SU-DHL-6 (cell line): Measurements from ENCODE around the gene CXXC5.
A peak's percentile ranks its signal among the peaks of the same experiment; 100 is the strongest.

Experiments used
- H2AFZ ChIP-seq: fragments of 200-600 bp; sonication (generic); 2 replicates; pipeline ENCODE4 v1.6.1; 2014; ENCODE audit warnings: low read depth, mild to moderate bottlenecking, moderate library complexity, mixed read lengths, antibody characterized with exemption, low read length; ENCODE audit not compliant: severe bottlenecking
- H3F3A ChIP-seq: fragments of 200-600 bp; shearing (Covaris generic); 2 replicates; pipeline ENCODE4 v1.6.0; 2016; ENCODE audit warnings: antibody characterized with exemption, mild to moderate bottlenecking; ENCODE audit not compliant: insufficient read depth
- H3K27ac ChIP-seq: fragments of 200-600 bp; sonication (generic); 2 replicates; pipeline ENCODE4 v1.5.1; 2016; ENCODE audit warnings: low read depth, mild to moderate bottlenecking, low read length, moderate library complexity, mixed read lengths
- H3K27me3 ChIP-seq: fragments of 200-600 bp; sonication (generic), shearing (Covaris generic); 2 replicates; pipeline ENCODE4 v1.6.0; 2014; ENCODE audit warnings: mild to moderate bottlenecking, low read length
- H3K36me3 ChIP-seq: fragments of 200-600 bp; sonication (generic); 2 replicates; pipeline ENCODE4 v1.6.1; 2014; ENCODE audit warnings: mild to moderate bottlenecking, low read length, mixed read lengths
- H3K4me2 ChIP-seq: fragments of 300-600, 200-600 bp; shearing (Covaris generic), sonication (generic); 2 replicates; pipeline ENCODE4 v1.6.0; 2014; ENCODE audit warnings: low read length, low read depth, mild to moderate bottlenecking; ENCODE audit not compliant: poor library complexity, severe bottlenecking
- H3K4me3 ChIP-seq: fragments of 200-600 bp; sonication (generic); 2 replicates; pipeline ENCODE4 v1.5.1; 2014; ENCODE audit warnings: antibody characterized with exemption, low read length, mild to moderate bottlenecking, mixed read lengths; ENCODE audit not compliant: insufficient read depth, poor library complexity, severe bottlenecking
- H3K79me2 ChIP-seq: fragments of 200-600 bp; sonication (generic); 2 replicates; pipeline ENCODE4 v1.6.1; 2014; ENCODE audit warnings: mild to moderate bottlenecking, low read length, moderate library complexity; ENCODE audit not compliant: insufficient read depth
- H3K9ac ChIP-seq: fragments of 200-600 bp; sonication (generic); 2 replicates; pipeline ENCODE4 v1.7.0; 2014; ENCODE audit warnings: mild to moderate bottlenecking, low read length
- H3K9me2 ChIP-seq: fragments of 200-600 bp; sonication (generic); replicated peaks from 2 replicates; pipeline ENCODE4 v1.6.1; 2014; ENCODE audit warnings: low read length; ENCODE audit not compliant: insufficient read depth
- H3K9me3 ChIP-seq: fragments of 200-600 bp; sonication (generic); 2 replicates; pipeline ENCODE4 v1.6.1; 2014; ENCODE audit warnings: low read length, mixed read lengths; ENCODE audit not compliant: insufficient read depth
- H4K20me1 ChIP-seq: fragments of 200-600 bp; sonication (generic); 2 replicates; pipeline ENCODE4 v1.6.1; 2014; ENCODE audit warnings: low read depth, mild to moderate bottlenecking, antibody characterized with exemption, low read length, moderate library complexity, mixed read lengths
- EZH2phosphoT487 ChIP-seq: fragments of 200-600 bp; sonication (generic), shearing (Covaris generic); conservative IDR thresholded peaks from 2 replicates; pipeline ENCODE4 v1.6.1; 2018; ENCODE audit warnings: mild to moderate bottlenecking, antibody characterized with exemption, low read length, moderate library complexity, mixed read lengths
- TF ChIP-seq, protein P1 (sequence below): fragments of 200-600 bp; sonication (generic); IDR thresholded peaks from one replicate; pipeline ENCODE4 v1.5.1; 2017; ENCODE audit warnings: antibody characterized with exemption, mild to moderate bottlenecking, low read length, moderate library complexity; ENCODE audit not compliant: insufficient read depth, poor library complexity, severe bottlenecking

CXXC5 gene

GRCh38 chr5:139646912-139647505 is 1.1 kb upstream of the CXXC5 start:
- H3K9ac ChIP-seq, result no peak overlapping the region
- no peak overlapping the region for H2AFZ ChIP-seq

DNA sequence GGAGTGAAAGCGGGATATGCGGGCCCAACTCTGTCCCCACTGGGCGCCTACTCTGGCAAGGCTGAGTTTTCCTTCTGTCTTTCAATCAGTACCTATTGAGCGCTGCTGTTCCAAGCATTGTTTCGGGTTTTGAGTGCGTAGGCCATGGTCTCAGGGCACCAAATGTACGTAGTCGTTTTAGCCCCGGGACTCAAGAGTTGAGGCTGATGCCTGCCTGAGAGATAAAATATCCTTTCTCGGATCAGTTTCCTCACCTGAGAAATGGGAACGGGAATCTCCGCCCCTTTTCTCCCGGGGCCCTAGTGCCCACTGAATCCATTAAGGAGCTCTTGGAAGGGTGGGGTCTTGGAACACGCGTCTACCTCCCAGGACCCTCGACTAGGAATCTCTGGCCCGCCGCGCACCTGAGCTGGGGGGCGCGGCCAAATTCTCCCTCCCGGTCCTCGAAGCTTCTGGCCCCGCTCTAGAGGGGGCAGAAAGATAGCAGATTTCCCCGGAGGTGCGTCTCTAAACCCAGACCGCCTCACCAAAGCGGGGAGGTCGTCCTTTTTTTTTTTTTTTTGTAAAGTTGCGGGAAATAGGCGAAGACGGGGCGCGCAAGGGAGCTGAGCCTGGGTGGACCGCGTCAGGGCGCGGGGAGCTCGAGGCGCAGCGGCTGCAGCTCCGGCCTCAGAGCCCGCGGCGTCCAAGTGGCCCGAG is 494 bp upstream of the CXXC5 start:
- no peaks in the 10 kb centered on the region for H3K9me3 ChIP-seq
- H3K9me2 ChIP-seq, result no peaks in the 10 kb centered on the region
- peak overlapping the region; percentile 35 for H2AFZ ChIP-seq
- H3K9ac ChIP-seq, result peak overlapping the region; percentile 83
- H3K27me3 ChIP-seq, result no peaks in the 10 kb centered on the region
- TF ChIP-seq, protein P1, sequence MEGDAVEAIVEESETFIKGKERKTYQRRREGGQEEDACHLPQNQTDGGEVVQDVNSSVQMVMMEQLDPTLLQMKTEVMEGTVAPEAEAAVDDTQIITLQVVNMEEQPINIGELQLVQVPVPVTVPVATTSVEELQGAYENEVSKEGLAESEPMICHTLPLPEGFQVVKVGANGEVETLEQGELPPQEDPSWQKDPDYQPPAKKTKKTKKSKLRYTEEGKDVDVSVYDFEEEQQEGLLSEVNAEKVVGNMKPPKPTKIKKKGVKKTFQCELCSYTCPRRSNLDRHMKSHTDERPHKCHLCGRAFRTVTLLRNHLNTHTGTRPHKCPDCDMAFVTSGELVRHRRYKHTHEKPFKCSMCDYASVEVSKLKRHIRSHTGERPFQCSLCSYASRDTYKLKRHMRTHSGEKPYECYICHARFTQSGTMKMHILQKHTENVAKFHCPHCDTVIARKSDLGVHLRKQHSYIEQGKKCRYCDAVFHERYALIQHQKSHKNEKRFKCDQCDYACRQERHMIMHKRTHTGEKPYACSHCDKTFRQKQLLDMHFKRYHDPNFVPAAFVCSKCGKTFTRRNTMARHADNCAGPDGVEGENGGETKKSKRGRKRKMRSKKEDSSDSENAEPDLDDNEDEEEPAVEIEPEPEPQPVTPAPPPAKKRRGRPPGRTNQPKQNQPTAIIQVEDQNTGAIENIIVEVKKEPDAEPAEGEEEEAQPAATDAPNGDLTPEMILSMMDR, result no peak
- H3K79me2 ChIP-seq, result peaks cover 44% of the 10 kb centered on the region
- peak overlapping the region; percentile 69 for H3K4me2 ChIP-seq
- H3K4me3 ChIP-seq, result peak overlapping the region; percentile 75
- H4K20me1 ChIP-seq, result peaks cover 5% of the 10 kb centered on the region; the same call in 1 of the 2 replicates
- peak overlapping the region; percentile 93; the same call in 1 of the 2 replicates for H3K27ac ChIP-seq
- peaks cover 15% of the 10 kb centered on the region for H3F3A ChIP-seq
- H3K36me3 ChIP-seq, result no peaks in the 10 kb centered on the region

More at GRCh38 chr5:139646912-139647505, 1.1 kb upstream of the CXXC5 start:
- Histone ChIP-seq H3K79me2 (peaks cover 38% of the 10 kb centered on the region), H3K27me3 (no peaks in the 10 kb centered on the region), H3K9me3 (no peaks in the 10 kb centered on the region), H3K4me2 (no peak overlapping the region), H3K4me3 (no peak overlapping the region), H3K36me3 (no peaks in the 10 kb centered on the region), H3K27ac (no peak overlapping the region), H4K20me1 (no peaks in the 10 kb centered on the region), H3K9me2 (no peaks in the 10 kb centered on the region), H3F3A (peaks cover 9% of the 10 kb centered on the region)
- TF ChIP-seq EZH2phosphoT487, result no peak
- TF ChIP-seq, protein P1, result no peak

DNA sequence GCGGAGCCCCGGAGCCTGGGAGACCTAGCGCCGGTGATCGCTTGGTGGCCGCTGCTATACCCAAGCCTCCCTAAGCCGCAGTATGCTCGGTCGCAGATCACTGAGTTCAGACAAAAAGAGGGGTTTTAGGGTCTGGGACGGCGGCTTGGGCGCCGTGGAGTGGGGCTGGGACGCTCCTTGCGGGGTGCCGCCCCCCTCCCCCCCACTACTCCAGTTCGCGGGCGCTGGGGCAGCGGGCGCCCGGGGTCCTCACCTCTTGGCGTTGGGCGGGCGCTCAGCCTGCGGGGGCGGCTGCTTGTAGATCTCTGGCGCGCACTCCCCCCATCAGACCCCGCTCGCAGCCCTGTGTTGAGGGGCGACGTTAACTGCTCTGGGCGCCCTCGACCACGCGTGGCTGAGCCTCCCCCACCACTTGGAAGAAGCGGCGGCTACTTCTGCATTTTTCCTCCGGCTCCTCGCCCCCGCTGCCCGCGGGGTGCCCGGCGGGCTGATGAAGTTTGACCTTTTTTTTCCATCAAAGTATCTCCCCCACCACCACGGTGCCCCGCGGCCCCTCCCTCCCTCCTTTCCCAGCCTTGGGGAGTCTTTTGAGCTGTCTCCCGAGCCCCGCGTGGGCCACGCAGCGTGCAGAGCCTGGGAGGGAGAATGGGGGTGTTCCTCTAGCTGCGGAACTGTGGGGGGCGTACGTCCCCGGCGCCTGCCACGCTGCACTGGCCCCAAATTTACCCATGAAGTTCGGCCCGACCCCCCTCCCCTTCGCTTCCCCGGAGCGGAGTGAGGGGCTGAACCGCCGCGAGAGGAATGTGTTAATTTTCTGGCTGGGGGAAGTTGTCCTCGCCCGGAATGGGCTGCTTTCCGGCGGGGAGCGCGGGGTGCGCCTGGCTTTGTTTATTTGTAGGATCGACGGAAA is 1.2 kb downstream of the CXXC5 start:
- Histone ChIP-seq H3K4me2 (peak overlapping the region; percentile 88), H3K9me2 (no peaks in the 10 kb centered on the region), H3K27ac (peak overlapping the region; percentile 93), H3K4me3 (peak overlapping the region; percentile 75), H3K9ac (peak overlapping the region; percentile 83), H3F3A (peaks cover 23% of the 10 kb centered on the region), H3K79me2 (peaks cover 61% of the 10 kb centered on the region), H3K9me3 (no peaks in the 10 kb centered on the region), H4K20me1 (peaks cover 5% of the 10 kb centered on the region; the same call in 1 of the 2 replicates), H2AFZ (no peak overlapping the region), H3K36me3 (no peaks in the 10 kb centered on the region), H3K27me3 (no peaks in the 10 kb centered on the region)
- TF ChIP-seq, protein P1, result no peak
- TF ChIP-seq EZH2phosphoT487, result no peak
